ENCODE measurements around the gene NANP.

The NANP gene

GRCh38 chr20:25570148-25570530 lies 53.7 kb downstream of the NANP start:
- H3K9me3 ChIP-seq (ENCODE audit: control insufficient read depth, insufficient read depth, low read depth, low read length) = no peaks in the 10 kb centered on the region
- peaks cover 6% of the 10 kb centered on the region for H3K4me1 ChIP-seq (ENCODE audit: control insufficient read depth, insufficient read depth, low read length)
- no peak overlapping the region for H3K27ac ChIP-seq (ENCODE audit: low read depth, low read length)
- H3K36me3 ChIP-seq (ENCODE audit: control insufficient read depth, insufficient read depth, low read length) = peaks cover 16% of the 10 kb centered on the region; the same call in 1 of the 2 replicates
- H3K27me3 ChIP-seq (ENCODE audit: control insufficient read depth, insufficient read depth, low read length) = no peaks in the 10 kb centered on the region
- H3K4me3 ChIP-seq (ENCODE audit: low read depth, low read length) = no peak overlapping the region
- no peak overlapping the region for H3K9ac ChIP-seq (ENCODE audit: low read length)

DNA sequence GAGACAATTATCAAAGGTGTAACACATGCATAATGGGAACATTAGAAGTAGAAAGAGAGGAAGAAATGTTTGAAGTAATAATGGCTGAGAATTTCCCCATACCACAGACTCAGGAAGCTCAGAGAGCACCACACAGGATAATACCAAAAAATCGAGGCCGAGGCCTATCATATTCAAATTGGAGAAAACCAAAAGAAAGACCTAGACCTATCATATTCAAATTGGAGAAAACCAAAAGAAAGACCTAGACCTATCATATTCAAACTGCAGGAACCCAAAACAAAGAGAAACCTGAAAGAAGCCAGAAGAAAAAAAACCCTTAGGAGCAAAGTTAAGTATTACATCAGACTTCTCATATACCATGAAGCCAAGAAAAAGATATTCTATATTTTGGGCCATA lies 56.5 kb downstream of the NANP start:
- Histone ChIP-seq H3K27me3 (ENCODE audit: control insufficient read depth, insufficient read depth, low read length) (no peaks in the 10 kb centered on the region), H3K9me3 (ENCODE audit: control insufficient read depth, insufficient read depth, low read depth, low read length) (peaks cover 15% of the 10 kb centered on the region), H3K27ac (ENCODE audit: low read depth, low read length) (no peak overlapping the region), H3K4me3 (ENCODE audit: low read depth, low read length) (no peak overlapping the region), H3K36me3 (ENCODE audit: control insufficient read depth, insufficient read depth, low read length) (peaks cover 10% of the 10 kb centered on the region), H3K4me1 (ENCODE audit: control insufficient read depth, insufficient read depth, low read length) (peaks cover 3% of the 10 kb centered on the region), H3K9ac (ENCODE audit: low read length) (no peak overlapping the region)

- no peak overlapping the region for H3K9ac ChIP-seq (ENCODE audit: low read length)
- peaks cover 9% of the 10 kb centered on the region for H3K36me3 ChIP-seq (ENCODE audit: control insufficient read depth, insufficient read depth, low read length)
- no peaks in the 10 kb centered on the region for H3K27me3 ChIP-seq (ENCODE audit: control insufficient read depth, insufficient read depth, low read length)
- no peak overlapping the region for H3K27ac ChIP-seq (ENCODE audit: low read depth, low read length)
- no peak overlapping the region for H3K4me3 ChIP-seq (ENCODE audit: low read depth, low read length)
- peaks cover 3% of the 10 kb centered on the region for H3K4me1 ChIP-seq (ENCODE audit: control insufficient read depth, insufficient read depth, low read length)
- peaks cover 15% of the 10 kb centered on the region for H3K9me3 ChIP-seq (ENCODE audit: control insufficient read depth, insufficient read depth, low read depth, low read length)
Observed at GRCh38 chr20:25566821-25567220, 57.0 kb downstream of the NANP start.

GRCh38 chr20:25565578-25566157 lies 58.1 kb downstream of the NANP start:
- peaks cover 15% of the 10 kb centered on the region for H3K9me3 ChIP-seq (ENCODE audit: control insufficient read depth, insufficient read depth, low read depth, low read length)
- H3K27me3 ChIP-seq (ENCODE audit: control insufficient read depth, insufficient read depth, low read length) = no peaks in the 10 kb centered on the region
- H3K9ac ChIP-seq (ENCODE audit: low read length) = no peak overlapping the region
- no peak overlapping the region for H3K4me3 ChIP-seq (ENCODE audit: low read depth, low read length)
- no peak overlapping the region for H3K27ac ChIP-seq (ENCODE audit: low read depth, low read length)
- no peaks in the 10 kb centered on the region; the same call in 1 of the 2 replicates for H3K36me3 ChIP-seq (ENCODE audit: control insufficient read depth, insufficient read depth, low read length)
- H3K4me1 ChIP-seq (ENCODE audit: control insufficient read depth, insufficient read depth, low read length) = peaks cover 3% of the 10 kb centered on the region

DNA sequence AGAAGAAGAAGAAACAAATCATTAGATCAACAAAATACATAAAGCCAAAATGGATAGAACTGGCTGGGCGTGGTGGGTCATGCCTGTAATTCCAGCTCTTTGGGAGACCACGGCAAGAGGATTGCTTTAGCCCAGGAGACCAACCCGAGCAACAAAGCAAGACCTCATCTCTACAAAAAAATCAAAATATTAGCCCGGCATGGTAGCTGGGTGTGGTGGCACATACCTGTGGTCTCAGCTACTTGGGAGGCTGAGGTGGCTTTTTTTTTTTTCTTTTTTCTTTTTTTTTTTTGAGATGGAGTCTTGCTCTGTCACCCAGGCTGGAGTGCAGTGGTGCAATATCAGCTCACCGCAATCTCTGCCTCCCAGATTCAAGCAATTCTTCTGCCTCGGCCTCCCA lies 59.9 kb downstream of the NANP start:
- H3K9me3 ChIP-seq (ENCODE audit: control insufficient read depth, insufficient read depth, low read depth, low read length) = peaks cover 15% of the 10 kb centered on the region
- H3K27ac ChIP-seq (ENCODE audit: low read depth, low read length) = no peak overlapping the region

DNA sequence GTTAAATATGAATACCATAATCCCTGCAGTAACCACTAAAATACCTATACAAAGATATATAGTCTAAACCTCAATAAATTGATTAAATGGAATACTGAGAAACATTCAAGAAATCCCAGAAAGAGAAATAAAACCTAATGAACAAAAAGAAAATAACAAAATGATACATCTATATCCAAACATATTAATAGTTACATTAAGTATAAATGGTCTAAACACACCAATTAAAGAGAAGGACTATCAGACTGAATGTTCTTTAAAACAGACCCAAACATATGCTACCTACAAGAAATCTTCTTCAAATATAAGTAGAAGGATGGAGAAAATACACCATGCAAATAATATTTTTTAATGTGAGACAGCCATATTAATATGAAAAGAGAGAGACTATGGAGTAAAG lies 60.5 kb downstream of the NANP start:
- peaks cover 3% of the 10 kb centered on the region for H3K4me1 ChIP-seq (ENCODE audit: control insufficient read depth, insufficient read depth, low read length)
- H3K9ac ChIP-seq (ENCODE audit: low read length) = no peak overlapping the region
- H3K36me3 ChIP-seq (ENCODE audit: control insufficient read depth, insufficient read depth, low read length) = peaks cover 17% of the 10 kb centered on the region
- peaks cover 15% of the 10 kb centered on the region for H3K9me3 ChIP-seq (ENCODE audit: control insufficient read depth, insufficient read depth, low read depth, low read length)
- H3K27ac ChIP-seq (ENCODE audit: low read depth, low read length) = no peak overlapping the region
- no peak overlapping the region for H3K4me3 ChIP-seq (ENCODE audit: low read depth, low read length)
- H3K27me3 ChIP-seq (ENCODE audit: control insufficient read depth, insufficient read depth, low read length) = no peaks in the 10 kb centered on the region

More for the DNA sequence above, 59.9 kb downstream of the NANP start:
- H3K4me1 ChIP-seq (ENCODE audit: control insufficient read depth, insufficient read depth, low read length) = peaks cover 3% of the 10 kb centered on the region
- no peak overlapping the region for H3K4me3 ChIP-seq (ENCODE audit: low read depth, low read length)
- H3K27me3 ChIP-seq (ENCODE audit: control insufficient read depth, insufficient read depth, low read length) = no peaks in the 10 kb centered on the region
- H3K36me3 ChIP-seq (ENCODE audit: control insufficient read depth, insufficient read depth, low read length) = peaks cover 12% of the 10 kb centered on the region
- no peak overlapping the region for H3K9ac ChIP-seq (ENCODE audit: low read length)

All from HUES6 (cell line).